Panc1 (cell line): Measurements from ENCODE around the gene YWHAH. TPM values are rescaled to one million over a fixed set of nuclear protein-coding genes. Genes with fewer than 3 reads are reported as not detected.

ENCODE experiments used
- ATAC-seq: fragments of 200-7000 bp; cut with Tn5 transposase; 2 replicates; pipeline ENCODE4 v1.9.1; 2020; ENCODE audit warnings: mild to moderate bottlenecking, moderate library complexity
- BruUV-seq: library from RNA; stranded (reverse); fragments of 400-500 nt; replicated peaks from 2 replicates; lab custom pipeline; 2021; lab: Mats Ljungman, UMichigan
- CTCF ChIA-PET: fragments of 300-600 bp; sonication (Branson Sonifier 250); formaldehyde crosslinking; loops from one replicate; lab custom pipeline; 2022; ENCODE audit warnings: antibody characterized with exemption; lab: Charles Lee
- POLR2A ChIA-PET: fragments of 300-600 bp; sonication (Branson Sonifier 250); formaldehyde crosslinking; loops from one replicate; lab custom pipeline; 2022; ENCODE audit warnings: antibody characterized with exemption; lab: Charles Lee
- DNase-seq: peaks from one replicate; pipeline ENCODE4 v3.0.0-alpha.2; 2010; ENCODE audit warnings: low read depth, low spot score
- H3K27ac ChIP-seq: 2 replicates; pipeline ENCODE4 v1.5.1; 2011; ENCODE audit warnings: mild to moderate bottlenecking, low read length, inconsistent platforms
- H3K27me3 ChIP-seq: fragments of 200-500 bp; sonication (Bioruptor generic); 2 replicates; pipeline ENCODE4 v1.6.0; 2014; ENCODE audit warnings: low read length, inconsistent platforms; ENCODE audit not compliant: control insufficient read depth, insufficient read depth
- H3K36me3 ChIP-seq: fragments of 200-500 bp; sonication (Bioruptor generic); 2 replicates; pipeline ENCODE4 v1.5.1; 2014; ENCODE audit warnings: inconsistent platforms, mild to moderate bottlenecking, low read length, moderate library complexity; ENCODE audit not compliant: control insufficient read depth, insufficient read depth
- H3K4me1 ChIP-seq: 2 replicates; pipeline ENCODE4 v1.5.1; 2011; ENCODE audit warnings: inconsistent platforms, mild to moderate bottlenecking, low read length, moderate library complexity; ENCODE audit not compliant: control insufficient read depth, insufficient read depth
- H3K4me3 ChIP-seq, 2 experiments: 2 replicates each; pipeline ENCODE4 v1.5.1; 2011 to 2012; ENCODE audit warnings: low read depth in 2 of 2, low read length in 2 of 2, mild to moderate bottlenecking in 2 of 2, inconsistent platforms in 1 of 2, moderate library complexity in 1 of 2
- H3K9me3 ChIP-seq: fragments of 200-500 bp; sonication (Bioruptor generic); 2 replicates; pipeline ENCODE4 v1.5.1; 2014; ENCODE audit warnings: low read depth, mild to moderate bottlenecking, inconsistent platforms, low read length, moderate library complexity; ENCODE audit not compliant: control insufficient read depth, insufficient read depth
- POLR2AphosphoS5 ChIP-seq: IDR thresholded peaks from 2 replicates; pipeline ENCODE4 v1.6.1; 2012; ENCODE audit warnings: mild to moderate bottlenecking, low read depth, low read length, moderate library complexity
- SIN3A ChIP-seq: IDR thresholded peaks from 2 replicates; pipeline ENCODE4 v1.6.1; 2012; ENCODE audit warnings: low read depth, mild to moderate bottlenecking, low read length, moderate library complexity, borderline replicate concordance; ENCODE audit not compliant: insufficient read depth
- TCF7L2 ChIP-seq: IDR thresholded peaks from 2 replicates; pipeline ENCODE4 v1.6.1; 2011; ENCODE audit warnings: mild to moderate bottlenecking, low read depth, low read length, inconsistent platforms
- in situ Hi-C: cut with HindIII; loops from 2 replicates; pipeline ENCODE4 v1.10.0; 2016; ENCODE audit warnings: low sequenced_read_pairs, low pct_unique_long_range_greater_than_20kb
- intact Hi-C: fragments of 100-400 bp; cut with micrococcal nuclease; formaldehyde crosslinking; loops from one replicate; pipeline ENCODE4 v1.10.0; 2022; ENCODE audit not compliant: unreplicated experiment
- total RNA-seq: library from RNA; stranded (reverse); gene quantifications from one replicate; pipeline ENCODE4 v1.2.1, GENCODE V29; 2021; ENCODE audit not compliant: unreplicated experiment
- TF ChIP-seq, protein P1 (sequence below), 2 experiments: IDR thresholded peaks; 2 replicates each; pipeline ENCODE4 v1.6.1; 2011 to 2012; ENCODE audit warnings: low read depth in 2 of 2, control low read depth in 1 of 2, low read length in 1 of 2, mild to moderate bottlenecking in 1 of 2, moderate library complexity in 1 of 2; ENCODE audit not compliant: insufficient read depth in 1 of 2
- TF ChIP-seq, protein P2 (sequence below): fragments of 450-650 bp; IDR thresholded peaks from 2 replicates; pipeline ENCODE4 v1.5.1; 2017; ENCODE audit warnings: mild to moderate bottlenecking

The YWHAH gene
- total RNA-seq, 1 experiment from 2014 or later, result 138 TPM

GRCh38 chr22:31896472-31896871, 47.9 kb upstream of the YWHAH start:
- BruUV-seq, result no TSS peak
- ChIA-PET POLR2A (no interaction called here), CTCF (no interaction called here)
- in situ Hi-C loops, result no loop called here
- Histone ChIP-seq H3K4me1 (no peaks in the 10 kb centered on the region), H3K27me3 (no peaks in the 10 kb centered on the region), H3K27ac (no peak overlapping the region), H3K36me3 (no peaks in the 10 kb centered on the region; the same call in 1 of the 2 replicates), H3K4me3 (no peak overlapping the region), H3K9me3 (no peaks in the 10 kb centered on the region)
- intact Hi-C loops, result no loop called here
- DNase-seq (no peak), ATAC-seq (no peak)
- TF ChIP-seq TCF7L2, result no peak
- TF ChIP-seq SIN3A, result no peak
- TF ChIP-seq, protein P1, sequence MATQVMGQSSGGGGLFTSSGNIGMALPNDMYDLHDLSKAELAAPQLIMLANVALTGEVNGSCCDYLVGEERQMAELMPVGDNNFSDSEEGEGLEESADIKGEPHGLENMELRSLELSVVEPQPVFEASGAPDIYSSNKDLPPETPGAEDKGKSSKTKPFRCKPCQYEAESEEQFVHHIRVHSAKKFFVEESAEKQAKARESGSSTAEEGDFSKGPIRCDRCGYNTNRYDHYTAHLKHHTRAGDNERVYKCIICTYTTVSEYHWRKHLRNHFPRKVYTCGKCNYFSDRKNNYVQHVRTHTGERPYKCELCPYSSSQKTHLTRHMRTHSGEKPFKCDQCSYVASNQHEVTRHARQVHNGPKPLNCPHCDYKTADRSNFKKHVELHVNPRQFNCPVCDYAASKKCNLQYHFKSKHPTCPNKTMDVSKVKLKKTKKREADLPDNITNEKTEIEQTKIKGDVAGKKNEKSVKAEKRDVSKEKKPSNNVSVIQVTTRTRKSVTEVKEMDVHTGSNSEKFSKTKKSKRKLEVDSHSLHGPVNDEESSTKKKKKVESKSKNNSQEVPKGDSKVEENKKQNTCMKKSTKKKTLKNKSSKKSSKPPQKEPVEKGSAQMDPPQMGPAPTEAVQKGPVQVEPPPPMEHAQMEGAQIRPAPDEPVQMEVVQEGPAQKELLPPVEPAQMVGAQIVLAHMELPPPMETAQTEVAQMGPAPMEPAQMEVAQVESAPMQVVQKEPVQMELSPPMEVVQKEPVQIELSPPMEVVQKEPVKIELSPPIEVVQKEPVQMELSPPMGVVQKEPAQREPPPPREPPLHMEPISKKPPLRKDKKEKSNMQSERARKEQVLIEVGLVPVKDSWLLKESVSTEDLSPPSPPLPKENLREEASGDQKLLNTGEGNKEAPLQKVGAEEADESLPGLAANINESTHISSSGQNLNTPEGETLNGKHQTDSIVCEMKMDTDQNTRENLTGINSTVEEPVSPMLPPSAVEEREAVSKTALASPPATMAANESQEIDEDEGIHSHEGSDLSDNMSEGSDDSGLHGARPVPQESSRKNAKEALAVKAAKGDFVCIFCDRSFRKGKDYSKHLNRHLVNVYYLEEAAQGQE (IDR thresholded peaks at IDR 0.05; ENCODE audit: insufficient read depth in 1 of 2, low read depth in 2 of 2, low read length in 1 of 2), result no peak

GRCh38 chr22:31897842-31898805, 46.2 kb upstream of the YWHAH start:
- CTCF ChIA-PET, result no interaction called here
- no peaks in the 10 kb centered on the region for H3K27me3 ChIP-seq
- no peak overlapping the region for H3K4me3 ChIP-seq
- no peak for DNase-seq
- TF ChIP-seq TCF7L2 (no peak), SIN3A (no peak), POLR2AphosphoS5 (no peak)
- TF ChIP-seq, protein P1 (IDR thresholded peaks at IDR 0.05; ENCODE audit: insufficient read depth in 1 of 2, low read depth in 2 of 2, low read length in 1 of 2), result no peak
- TF ChIP-seq, protein P2, sequence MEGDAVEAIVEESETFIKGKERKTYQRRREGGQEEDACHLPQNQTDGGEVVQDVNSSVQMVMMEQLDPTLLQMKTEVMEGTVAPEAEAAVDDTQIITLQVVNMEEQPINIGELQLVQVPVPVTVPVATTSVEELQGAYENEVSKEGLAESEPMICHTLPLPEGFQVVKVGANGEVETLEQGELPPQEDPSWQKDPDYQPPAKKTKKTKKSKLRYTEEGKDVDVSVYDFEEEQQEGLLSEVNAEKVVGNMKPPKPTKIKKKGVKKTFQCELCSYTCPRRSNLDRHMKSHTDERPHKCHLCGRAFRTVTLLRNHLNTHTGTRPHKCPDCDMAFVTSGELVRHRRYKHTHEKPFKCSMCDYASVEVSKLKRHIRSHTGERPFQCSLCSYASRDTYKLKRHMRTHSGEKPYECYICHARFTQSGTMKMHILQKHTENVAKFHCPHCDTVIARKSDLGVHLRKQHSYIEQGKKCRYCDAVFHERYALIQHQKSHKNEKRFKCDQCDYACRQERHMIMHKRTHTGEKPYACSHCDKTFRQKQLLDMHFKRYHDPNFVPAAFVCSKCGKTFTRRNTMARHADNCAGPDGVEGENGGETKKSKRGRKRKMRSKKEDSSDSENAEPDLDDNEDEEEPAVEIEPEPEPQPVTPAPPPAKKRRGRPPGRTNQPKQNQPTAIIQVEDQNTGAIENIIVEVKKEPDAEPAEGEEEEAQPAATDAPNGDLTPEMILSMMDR, result no peak
- H3K27ac ChIP-seq, result no peak overlapping the region
- H3K36me3 ChIP-seq, result no peaks in the 10 kb centered on the region; the same call in 1 of the 2 replicates
- in situ Hi-C loops (no loop called here), intact Hi-C loops (no loop called here)
- POLR2A ChIA-PET, result no interaction called here
- no TSS peak for BruUV-seq
- H3K4me1 ChIP-seq, result no peaks in the 10 kb centered on the region
- no peaks in the 10 kb centered on the region for H3K9me3 ChIP-seq
- no peak for ATAC-seq
